MM.1S (cell line): ENCODE data around the gene UNC5A.

Experiments used
- DNase-seq: peaks from one replicate; pipeline ENCODE4 v3.0.0-alpha.2; 2015
- H2AFZ ChIP-seq: fragments of 300-600 bp; sonication (generic); 2 replicates; pipeline ENCODE4 v1.6.0; 2016; ENCODE audit warnings: antibody characterized with exemption, low read length
- H3F3A ChIP-seq: fragments of 300-600 bp; sonication (generic); 2 replicates; pipeline ENCODE4 v1.6.1; 2016; ENCODE audit warnings: mild to moderate bottlenecking, antibody characterized with exemption, low read length, moderate library complexity, mixed read lengths; ENCODE audit not compliant: insufficient read depth
- H3K27ac ChIP-seq: fragments of 300-600 bp; sonication (generic); 2 replicates; pipeline ENCODE4 v1.5.1; 2016; ENCODE audit warnings: mild to moderate bottlenecking, low read length
- H3K27me3 ChIP-seq: fragments of 300-600 bp; sonication (generic); replicated peaks from 2 replicates; pipeline ENCODE4 v1.6.0; 2016; ENCODE audit warnings: low read length; ENCODE audit not compliant: insufficient read depth
- H3K36me3 ChIP-seq: fragments of 300-600 bp; sonication (generic); replicated peaks from 2 replicates; pipeline ENCODE4 v1.6.1; 2016; ENCODE audit warnings: mild to moderate bottlenecking, low read length, mixed read lengths; ENCODE audit not compliant: insufficient read depth
- H3K4me1 ChIP-seq: fragments of 300-600 bp; sonication (generic); 2 replicates; pipeline ENCODE4 v1.6.1; 2016; ENCODE audit warnings: low read length, mixed read lengths
- H3K4me2 ChIP-seq: fragments of 300-600 bp; sonication (generic); 2 replicates; pipeline ENCODE4 v1.6.0; 2016; ENCODE audit warnings: low read depth, low read length
- H3K4me3 ChIP-seq: fragments of 300-600 bp; sonication (generic); 2 replicates; pipeline ENCODE4 v1.5.1; 2016; ENCODE audit warnings: low read length, mixed read lengths
- H3K79me2 ChIP-seq: fragments of 300-600 bp; sonication (generic); 2 replicates; pipeline ENCODE4 v1.6.1; 2016; ENCODE audit warnings: mixed run types, low read length, mixed read lengths
- H3K9ac ChIP-seq: fragments of 300-600 bp; sonication (generic); 2 replicates; pipeline ENCODE4 v1.6.1; 2016; ENCODE audit warnings: low read length, mixed read lengths
- H3K9me2 ChIP-seq: fragments of 300-600 bp; sonication (generic); replicated peaks from 2 replicates; pipeline ENCODE4 v1.6.1; 2016; ENCODE audit warnings: mild to moderate bottlenecking, low read length, mixed read lengths; ENCODE audit not compliant: insufficient read depth
- H3K9me3 ChIP-seq: fragments of 300-600 bp; sonication (generic); replicated peaks from 2 replicates; pipeline ENCODE4 v1.6.1; 2016; ENCODE audit warnings: mild to moderate bottlenecking, low read length, mixed read lengths; ENCODE audit not compliant: insufficient read depth
- H4K20me1 ChIP-seq: fragments of 300-600 bp; sonication (generic); 2 replicates; pipeline ENCODE4 v1.6.1; 2016; ENCODE audit warnings: mild to moderate bottlenecking, low read length, moderate library complexity, mixed read lengths; ENCODE audit not compliant: insufficient read depth
- CTCF ChIP-seq: fragments of 300-600 bp; sonication (generic); IDR thresholded peaks from 2 replicates; pipeline ENCODE4 v1.5.1; 2016; ENCODE audit warnings: antibody characterized with exemption, low read length, mixed read lengths
- EZH2 ChIP-seq: fragments of 300-600 bp; sonication (generic); optimal IDR thresholded peaks from 2 replicates; pipeline ENCODE3; 2017; ENCODE audit warnings: low read depth, mild to moderate bottlenecking, antibody characterized with exemption, low read length, mixed read lengths
- EZH2phosphoT487 ChIP-seq: fragments of 300-600 bp; sonication (generic); IDR thresholded peaks from 2 replicates; pipeline ENCODE4 v1.6.1; 2018; ENCODE audit warnings: antibody characterized with exemption, low read length

Gene UNC5A

DNA sequence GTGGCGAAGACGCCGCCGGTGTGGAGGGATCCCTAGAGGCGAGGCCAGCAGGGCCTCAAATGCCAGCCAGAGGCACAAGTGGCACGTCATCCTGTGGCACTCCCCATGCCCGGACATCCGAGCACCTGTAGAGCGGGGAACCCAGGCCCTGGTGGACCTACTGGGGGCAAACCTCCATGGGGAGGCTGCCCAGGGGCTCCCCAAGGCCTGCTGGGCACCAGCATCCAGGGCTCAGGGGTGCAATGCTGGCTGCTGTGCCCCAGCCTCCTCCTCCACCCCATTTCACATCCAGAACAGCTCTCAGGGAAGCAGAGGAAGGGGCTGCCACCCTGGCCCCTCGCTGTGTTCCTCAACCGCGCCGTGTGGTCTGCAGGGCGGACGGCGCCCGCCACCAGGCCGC lies 45.2 kb downstream of the UNC5A start:
- Histone ChIP-seq H3K9ac (no peak overlapping the region), H3K36me3 (no peaks in the 10 kb centered on the region), H3K9me2 (no peaks in the 10 kb centered on the region), H3F3A (no peaks in the 10 kb centered on the region), H4K20me1 (no peaks in the 10 kb centered on the region), H3K27ac (no peak overlapping the region), H2AFZ (no peak overlapping the region), H3K4me1 (no peaks in the 10 kb centered on the region), H3K79me2 (no peaks in the 10 kb centered on the region), H3K9me3 (no peaks in the 10 kb centered on the region), H3K4me3 (no peak overlapping the region), H3K4me2 (no peak overlapping the region), H3K27me3 (peaks cover 89% of the 10 kb centered on the region)
- TF ChIP-seq EZH2 (no peak), CTCF (no peak), EZH2phosphoT487 (no peak)
- DNase-seq = no peak

DNA sequence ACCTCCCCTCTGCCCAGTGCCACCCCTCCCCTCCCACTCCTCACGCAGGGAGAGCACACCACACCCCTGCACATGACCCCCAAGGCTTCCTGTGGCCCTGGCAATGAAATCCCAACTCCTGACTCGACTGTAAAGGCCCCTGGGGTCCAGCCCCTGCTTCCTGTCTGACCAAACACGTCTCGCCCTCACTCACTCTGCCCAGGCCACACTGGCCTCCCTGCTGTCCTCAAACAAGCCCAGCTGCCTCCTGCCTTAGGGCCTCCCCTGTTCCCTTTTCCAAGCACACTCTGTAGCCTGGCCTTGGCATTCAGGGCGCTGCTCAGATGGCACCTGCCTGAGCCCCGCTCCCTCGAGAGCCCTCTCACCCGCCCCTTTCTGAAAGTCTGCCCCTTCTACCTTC lies 46.4 kb downstream of the UNC5A start:
- no peak for TF ChIP-seq EZH2phosphoT487
- no peak for TF ChIP-seq CTCF
- Histone ChIP-seq H2AFZ (no peak overlapping the region), H3F3A (no peaks in the 10 kb centered on the region), H3K9me2 (no peaks in the 10 kb centered on the region), H3K27me3 (peaks cover 89% of the 10 kb centered on the region), H3K9ac (no peak overlapping the region), H3K9me3 (no peaks in the 10 kb centered on the region), H3K4me3 (no peak overlapping the region), H3K27ac (no peak overlapping the region), H3K4me2 (no peak overlapping the region), H3K79me2 (no peaks in the 10 kb centered on the region), H3K36me3 (no peaks in the 10 kb centered on the region), H3K4me1 (no peaks in the 10 kb centered on the region), H4K20me1 (no peaks in the 10 kb centered on the region)
- no peak for DNase-seq

- Histone ChIP-seq H3K79me2 (no peaks in the 10 kb centered on the region), H3K9me3 (no peaks in the 10 kb centered on the region), H3K4me1 (no peaks in the 10 kb centered on the region), H2AFZ (no peak overlapping the region), H4K20me1 (no peaks in the 10 kb centered on the region), H3K36me3 (no peaks in the 10 kb centered on the region), H3K27ac (no peak overlapping the region), H3K27me3 (peaks cover 89% of the 10 kb centered on the region), H3K9me2 (no peaks in the 10 kb centered on the region), H3K9ac (no peak overlapping the region), H3K4me2 (no peak overlapping the region), H3K4me3 (no peak overlapping the region), H3F3A (no peaks in the 10 kb centered on the region)
- no peak for DNase-seq
- no peak for TF ChIP-seq CTCF
Measured at GRCh38 chr5:176857216-176857893, 47.0 kb downstream of the UNC5A start.
